IPS DF 4.7 (cell line): ENCODE measurements around the gene TRIM22.
"Not testable (repeated sequence)": the region's sequence is repeated elsewhere in the genome, so short reads cannot be mapped to it uniquely, and the experiment has no call there.

Experiments
- DNase-seq: peaks from one replicate; pipeline ENCODE4 v3.0.0-alpha.2; 2013; ENCODE audit warnings: low spot score; ENCODE audit errors: extremely low read depth

Gene TRIM22

GRCh38 chr11:5689551-5689983 is at the start of gene TRIM22:
TSS of gene TRIM22 (plus strand) at chr11:5689790. CDS start at chr11:5696233, 6,443 bp downstream.
- DNase-seq, result peak; percentile 28

GRCh38 chr11:5639953-5640352 is 49.6 kb upstream of the TRIM22 start:
- no peak for DNase-seq

- DNase-seq, result no peak
Observed at GRCh38 chr11:5643585-5643984, 46.0 kb upstream of the TRIM22 start.

DNA sequence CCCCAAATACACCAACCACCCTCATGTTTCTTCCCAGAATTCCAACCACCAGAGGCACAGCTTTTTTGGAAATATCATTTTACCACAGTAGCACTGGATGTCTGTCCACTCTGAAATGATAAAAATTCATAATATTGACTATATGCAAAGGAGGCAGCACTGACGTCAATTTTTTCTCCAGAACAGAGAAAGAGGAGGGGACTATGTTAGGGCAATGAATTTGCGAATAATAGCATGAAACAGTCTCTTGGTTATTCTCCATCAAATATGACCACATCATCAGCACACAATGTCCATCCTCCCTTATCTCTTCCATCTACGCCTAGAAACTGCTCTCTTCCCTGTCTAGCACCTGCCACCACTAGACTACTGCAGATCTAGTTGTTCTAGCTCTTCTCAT is 43.5 kb upstream of the TRIM22 start:
- DNase-seq, result no peak

- no peak for DNase-seq
Observed at GRCh38 chr11:5655474-5655873, 34.1 kb upstream of the TRIM22 start.

GRCh38 chr11:5656956-5657355 is 32.6 kb upstream of the TRIM22 start:
- not testable (repeated sequence) for DNase-seq

GRCh38 chr11:5658318-5658717 is 31.3 kb upstream of the TRIM22 start:
- DNase-seq, result no peak

DNA sequence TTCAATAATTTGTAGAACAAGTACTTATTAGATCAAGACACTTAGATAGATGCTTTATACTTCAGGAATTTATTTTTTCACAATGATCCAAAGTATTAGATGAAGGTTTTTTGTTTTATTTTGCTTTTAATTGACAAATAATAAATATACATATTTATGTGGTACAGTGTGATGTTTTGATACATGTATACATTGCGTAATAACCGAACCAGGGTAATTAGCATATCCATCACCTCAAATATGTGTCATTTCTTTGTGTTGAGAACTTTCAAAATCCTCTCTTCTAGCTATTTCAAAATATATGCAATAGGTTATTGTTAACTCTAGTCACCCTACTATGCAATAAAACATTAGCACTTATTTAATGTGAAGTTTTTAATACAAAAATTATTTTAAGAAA is 26.1 kb upstream of the TRIM22 start:
- no peak for DNase-seq

DNA sequence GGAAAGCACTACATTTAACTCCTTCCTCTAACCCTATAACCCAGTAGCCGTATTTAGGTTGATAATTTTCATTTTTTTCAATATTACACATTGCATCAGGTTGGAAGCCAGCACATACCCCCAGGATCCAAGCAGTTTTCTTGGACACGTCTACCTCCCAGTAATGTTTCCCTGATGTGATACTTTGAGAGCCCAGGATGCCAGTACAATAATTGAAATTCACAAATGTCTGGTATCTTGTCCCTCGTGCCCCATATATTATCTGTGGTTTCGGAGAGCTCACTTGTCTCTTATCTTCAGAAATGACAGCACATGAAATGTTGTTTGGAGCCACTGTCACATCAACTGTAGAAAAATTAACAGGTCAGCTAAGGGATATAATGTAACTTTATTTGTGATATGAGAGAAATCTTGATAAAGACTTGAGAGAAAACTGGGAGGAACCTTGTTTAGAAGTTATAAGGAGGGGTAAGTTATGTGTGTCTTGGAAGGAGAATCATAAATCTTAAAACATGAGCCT is 24.5 kb upstream of the TRIM22 start:
- DNase-seq, result no peak

DNA sequence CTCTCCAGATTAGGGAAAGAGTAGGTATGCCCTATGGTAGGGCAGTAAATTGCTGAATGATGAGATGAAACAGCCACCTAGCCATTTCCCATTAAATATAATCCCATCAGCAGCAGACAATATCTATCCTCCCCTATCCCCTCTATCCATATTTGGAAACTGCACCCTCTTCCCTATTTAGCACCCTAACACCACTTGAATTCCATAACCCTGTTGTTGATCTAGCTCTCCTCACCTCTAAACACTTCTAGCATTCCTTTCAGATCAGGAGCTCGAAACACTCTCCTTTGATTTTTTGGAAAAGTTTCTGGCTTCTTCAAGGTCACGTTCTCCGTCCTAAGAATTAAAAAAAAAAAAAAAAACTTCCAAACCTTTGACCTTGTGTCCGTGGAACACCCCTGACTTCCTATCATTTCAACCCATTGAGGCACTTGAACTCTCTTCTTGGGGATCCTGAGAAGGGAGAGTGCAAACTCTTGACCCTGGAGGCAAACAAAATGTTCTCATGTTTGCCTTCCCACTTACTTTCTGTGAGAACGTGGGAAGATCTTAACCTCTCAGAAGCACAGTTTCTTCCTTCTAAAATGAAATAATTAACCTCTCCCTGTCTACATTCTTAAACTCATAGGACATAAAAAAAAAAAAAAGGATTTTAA is 23.7 kb upstream of the TRIM22 start:
- no peak for DNase-seq

- DNase-seq, result no peak
Observed at GRCh38 chr11:5666402-5666793, 23.2 kb upstream of the TRIM22 start.

GRCh38 chr11:5671831-5672230 is 17.8 kb upstream of the TRIM22 start:
- DNase-seq, result no peak

GRCh38 chr11:5674391-5674790 is 15.2 kb upstream of the TRIM22 start:
- DNase-seq, result no peak

GRCh38 chr11:5679811-5680210 is 9.8 kb upstream of the TRIM22 start:
- DNase-seq, result no peak

- DNase-seq, result not testable (repeated sequence)
Observed at GRCh38 chr11:5682890-5683441, 6.6 kb upstream of the TRIM22 start.

- not testable (repeated sequence) for DNase-seq
Observed at GRCh38 chr11:5683620-5684019, 6.0 kb upstream of the TRIM22 start.

GRCh38 chr11:5684036-5684645 is 5.4 kb upstream of the TRIM22 start:
- DNase-seq, result no peak

GRCh38 chr11:5684646-5685362 is 4.8 kb upstream of the TRIM22 start, which contains the start of gene TRIM5:
TSS of gene TRIM5 (minus strand) at chr11:5685074. CDS start at chr11:5680177, 4,897 bp downstream.
- peak; percentile 49 for DNase-seq

DNA sequence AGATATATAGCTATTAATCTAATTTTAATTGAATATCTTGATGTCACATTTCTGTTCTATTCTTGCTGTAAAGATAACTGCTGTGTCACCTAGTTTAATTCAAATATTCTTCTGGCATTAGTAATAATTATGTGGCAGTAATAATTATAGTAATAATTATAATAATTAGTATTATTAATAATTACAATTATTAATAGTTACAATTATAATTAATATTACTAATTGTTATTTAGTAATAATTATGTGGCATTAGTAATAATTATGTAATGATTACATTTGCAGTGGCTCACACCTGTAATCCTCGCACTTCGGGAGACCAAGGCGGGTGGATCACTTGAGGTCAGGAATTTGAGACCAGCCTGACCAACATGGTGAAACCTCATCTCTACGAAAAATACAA is 3.2 kb upstream of the TRIM22 start:
- no peak for DNase-seq

DNA sequence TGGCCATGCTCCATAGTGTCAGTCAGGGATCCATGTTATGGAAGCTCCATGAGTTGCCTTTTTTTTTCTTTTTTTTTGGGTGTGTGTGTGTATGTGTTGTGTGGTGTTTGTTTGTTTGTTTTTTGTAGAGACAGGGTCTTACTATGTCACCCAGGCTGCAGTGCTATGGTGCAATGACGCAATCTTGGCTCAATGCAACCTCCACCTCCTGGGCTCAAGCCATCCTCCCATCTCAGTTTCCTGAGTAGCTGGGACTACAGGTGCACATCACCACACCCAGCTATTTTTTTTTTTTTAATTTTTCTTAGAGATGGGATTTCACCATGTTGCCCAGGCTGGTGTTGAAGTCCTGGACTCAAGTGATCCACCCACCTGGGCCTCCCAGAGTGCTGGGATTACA is 1.1 kb upstream of the TRIM22 start:
- no peak for DNase-seq

GRCh38 chr11:5690216-5690615 is 626 bp downstream of the TRIM22 start:
- no peak for DNase-seq

GRCh38 chr11:5690736-5691135 is 1.1 kb downstream of the TRIM22 start:
- DNase-seq, result no peak
